GM13977 (cell line): ENCODE results near the gene ZSWIM6.

Experiments
- DNase-seq: peaks from one replicate; pipeline ENCODE4 v3.0.0; 2012; ENCODE audit warnings: low spot score
- CTCF ChIP-seq: IDR thresholded peaks from 2 replicates; pipeline ENCODE4 v1.5.1; 2012; ENCODE audit warnings: mild to moderate bottlenecking, control low read depth; ENCODE audit not compliant: insufficient read depth; ENCODE audit errors: extremely low read depth, missing control alignments
- in situ Hi-C: fragments of 300-500 bp; cut with MboI; formaldehyde crosslinking; loops from one replicate; pipeline ENCODE4 v1.12.0; 2022; ENCODE audit warnings: low sequenced_read_pairs, low pct_unique_long_range_greater_than_20kb, mixed read lengths, inconsistent platforms; ENCODE audit not compliant: unreplicated experiment

The ZSWIM6 gene

GRCh38 chr5:61353293-61353692 lies 21.2 kb downstream of the ZSWIM6 start:
- in situ Hi-C loops: no loop called here
- DNase-seq: no peak
- TF ChIP-seq CTCF: no peak

GRCh38 chr5:61354199-61354598 lies 22.1 kb downstream of the ZSWIM6 start:
- in situ Hi-C loops: no loop called here
- DNase-seq: no peak
- no peak for TF ChIP-seq CTCF

GRCh38 chr5:61357745-61358144 lies 25.7 kb downstream of the ZSWIM6 start:
- peak; percentile 31 for TF ChIP-seq CTCF
- in situ Hi-C loops: no loop called here
- DNase-seq: no peak

GRCh38 chr5:61362796-61363368 lies 30.8 kb downstream of the ZSWIM6 start:
- in situ Hi-C loops: no loop called here
- DNase-seq: no peak

GRCh38 chr5:61363401-61364114 lies 31.5 kb downstream of the ZSWIM6 start:
- in situ Hi-C loops: no loop called here
- DNase-seq: no peak
- TF ChIP-seq CTCF: no peak

More at GRCh38 chr5:61362796-61363368, 30.8 kb downstream of the ZSWIM6 start:
- TF ChIP-seq CTCF: peak; percentile 11

- no peak for TF ChIP-seq CTCF
- no peak for DNase-seq
- in situ Hi-C loops: no loop called here
Measured at GRCh38 chr5:61366497-61367240, 34.6 kb downstream of the ZSWIM6 start.
